ENCODE measurements around the gene ING5. TPM values are rescaled to one million over a fixed set of nuclear protein-coding genes. Genes with fewer than 3 reads are reported as not detected.

ING5 gene
- total RNA-seq, 4 donors from 2014 or later, result 37.4 to 94.3 (median 56.3) TPM

DNA sequence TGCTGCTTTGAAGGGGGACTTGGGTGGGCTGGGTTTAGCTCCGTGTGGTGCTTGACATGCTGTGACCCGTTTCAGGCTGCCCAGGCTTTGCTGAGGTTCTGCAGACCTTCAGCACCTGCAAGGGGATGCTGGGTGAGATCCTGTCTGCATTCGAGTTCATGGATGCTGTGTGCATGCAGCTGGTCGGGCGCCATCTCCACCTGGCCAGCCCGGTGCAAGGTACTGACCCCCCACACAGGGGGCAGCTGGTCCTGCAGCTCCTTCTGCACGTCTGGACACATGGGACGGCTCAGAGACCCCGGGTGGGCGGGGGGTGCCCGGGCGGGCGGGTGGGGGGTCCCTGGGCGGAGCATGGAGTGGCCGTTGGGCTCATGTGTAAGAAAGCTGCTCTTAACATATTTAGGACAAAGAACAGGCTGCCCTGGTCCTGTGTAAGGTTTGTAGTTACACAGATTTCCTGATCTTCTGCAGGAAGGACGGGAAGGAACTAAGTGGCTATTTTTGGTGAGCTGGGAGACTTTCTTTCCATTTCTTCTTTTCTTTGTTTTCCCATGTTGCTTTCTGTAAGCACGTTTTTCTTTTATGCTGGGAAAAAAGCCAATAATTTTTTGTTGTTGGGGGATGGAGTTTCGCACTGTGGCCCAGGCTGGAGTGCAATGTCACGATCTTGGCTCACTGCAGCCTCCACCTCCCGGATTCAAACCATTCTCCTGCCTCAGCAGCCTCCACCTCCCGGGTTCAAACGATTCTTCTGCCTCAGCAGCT lies 48.4 kb downstream of the ING5 start:
- Histone ChIP-seq H3K4me3 (no peak overlapping the region), H3K4me1 (no peaks in the 10 kb centered on the region), H3K9me3 (no peaks in the 10 kb centered on the region), H3K27ac (no peak overlapping the region), H3K27me3 (no peaks in the 10 kb centered on the region), H3K36me3 (peaks cover 0 to 9% (median 4%) of the 10 kb centered on the region in 4 donors)
- 83 to 86% methylated on average over 5 to 22 of the region's 22 CpGs for WGBS, 2 donors (ENCODE audit: low coverage in 1 of 2)
- TF ChIP-seq, protein P1, sequence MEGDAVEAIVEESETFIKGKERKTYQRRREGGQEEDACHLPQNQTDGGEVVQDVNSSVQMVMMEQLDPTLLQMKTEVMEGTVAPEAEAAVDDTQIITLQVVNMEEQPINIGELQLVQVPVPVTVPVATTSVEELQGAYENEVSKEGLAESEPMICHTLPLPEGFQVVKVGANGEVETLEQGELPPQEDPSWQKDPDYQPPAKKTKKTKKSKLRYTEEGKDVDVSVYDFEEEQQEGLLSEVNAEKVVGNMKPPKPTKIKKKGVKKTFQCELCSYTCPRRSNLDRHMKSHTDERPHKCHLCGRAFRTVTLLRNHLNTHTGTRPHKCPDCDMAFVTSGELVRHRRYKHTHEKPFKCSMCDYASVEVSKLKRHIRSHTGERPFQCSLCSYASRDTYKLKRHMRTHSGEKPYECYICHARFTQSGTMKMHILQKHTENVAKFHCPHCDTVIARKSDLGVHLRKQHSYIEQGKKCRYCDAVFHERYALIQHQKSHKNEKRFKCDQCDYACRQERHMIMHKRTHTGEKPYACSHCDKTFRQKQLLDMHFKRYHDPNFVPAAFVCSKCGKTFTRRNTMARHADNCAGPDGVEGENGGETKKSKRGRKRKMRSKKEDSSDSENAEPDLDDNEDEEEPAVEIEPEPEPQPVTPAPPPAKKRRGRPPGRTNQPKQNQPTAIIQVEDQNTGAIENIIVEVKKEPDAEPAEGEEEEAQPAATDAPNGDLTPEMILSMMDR (IDR thresholded peaks at IDR 0.05), result no peak
- no peak for TF ChIP-seq POLR2AphosphoS5 (IDR thresholded peaks at IDR 0.05)
- in situ Hi-C loops (cut with MboI; ENCODE audit: low pct_ligation_motif_present in 1 of 4, low pct_unique_long_range_greater_than_20kb in 1 of 4, low sequenced_read_pairs in 3 of 4), result no loop called here
- intact Hi-C loops (cut with DNase I; ENCODE audit: low total_unique reads), result no loop called here
- DNase-seq, result no peak

DNA sequence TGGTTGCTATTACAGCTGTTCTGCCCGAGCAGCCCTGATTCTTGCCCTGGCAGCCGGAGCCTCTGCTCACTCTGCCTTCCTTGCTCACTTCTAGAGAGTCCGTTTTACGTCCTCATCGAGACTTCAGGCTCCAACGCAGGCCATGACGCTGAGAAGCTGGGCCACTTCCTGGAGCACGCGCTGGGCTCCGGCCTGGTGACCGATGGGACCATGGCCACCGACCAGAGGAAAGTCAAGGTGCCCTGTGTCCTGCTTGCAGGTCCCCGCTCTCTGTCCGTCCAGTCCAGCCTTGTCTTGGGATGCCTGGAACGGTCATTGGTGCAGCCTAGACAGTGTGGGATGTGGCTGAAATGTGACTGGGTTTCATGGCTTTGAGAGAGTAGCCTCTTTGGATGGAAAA lies 49.3 kb downstream of the ING5 start:
- peaks cover 0 to 4% (median 0%) of the 10 kb centered on the region in 4 donors for H3K36me3 ChIP-seq
- DNase-seq, result no peak
- in situ Hi-C loops (cut with MboI; ENCODE audit: low pct_ligation_motif_present in 1 of 4, low pct_unique_long_range_greater_than_20kb in 1 of 4, low sequenced_read_pairs in 3 of 4) (no loop called here), intact Hi-C loops (cut with DNase I; ENCODE audit: low total_unique reads) (no loop called here)
- no peak overlapping the region for H3K4me3 ChIP-seq
- H3K4me1 ChIP-seq, result no peaks in the 10 kb centered on the region
- no peak overlapping the region for H3K27ac ChIP-seq
- no peaks in the 10 kb centered on the region for H3K27me3 ChIP-seq
- WGBS, 2 donors (ENCODE audit: low coverage in 1 of 2), result 89% methylated on average over 15 of the region's 15 CpGs; no CpG with 5 or more reads in 1 of the 2 donors
- H3K9me3 ChIP-seq, result no peaks in the 10 kb centered on the region
- TF ChIP-seq EP300 (IDR thresholded peaks at IDR 0.05; ENCODE audit: low read depth) (no peak), POLR2A (IDR thresholded peaks at IDR 0.05) (no peak), POLR2AphosphoS5 (IDR thresholded peaks at IDR 0.05) (no peak)
- TF ChIP-seq, protein P1 (IDR thresholded peaks at IDR 0.05), result no peak

DNA sequence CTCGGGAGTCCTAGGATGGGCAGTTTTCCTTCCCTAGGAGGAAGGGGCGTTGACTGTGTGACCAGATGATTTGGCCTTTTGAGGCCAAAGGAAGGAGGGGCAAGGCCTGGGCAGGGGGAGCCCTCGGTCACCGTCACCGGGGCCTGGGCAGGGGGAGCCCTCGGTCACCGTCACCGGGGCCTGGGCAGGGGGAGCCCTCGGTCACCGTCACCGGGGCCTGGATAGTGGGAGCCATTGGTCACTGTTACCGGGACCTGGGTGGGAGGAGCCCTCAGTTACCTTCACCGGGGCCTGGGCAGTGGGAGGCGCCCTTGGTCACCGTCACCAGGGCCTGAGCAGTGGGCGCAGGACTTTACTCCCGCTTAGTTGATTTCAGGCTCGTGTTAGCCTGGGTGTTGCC lies 49.9 kb downstream of the ING5 start:
- TF ChIP-seq, protein P1 (IDR thresholded peaks at IDR 0.05), result no peak
- TF ChIP-seq EP300 (IDR thresholded peaks at IDR 0.05; ENCODE audit: low read depth) (no peak), POLR2A (IDR thresholded peaks at IDR 0.05) (no peak), POLR2AphosphoS5 (IDR thresholded peaks at IDR 0.05) (no peak)
- in situ Hi-C loops (cut with MboI; ENCODE audit: low pct_ligation_motif_present in 1 of 4, low pct_unique_long_range_greater_than_20kb in 1 of 4, low sequenced_read_pairs in 3 of 4) (no loop called here), intact Hi-C loops (cut with DNase I; ENCODE audit: low total_unique reads) (no loop called here)
- H3K27me3 ChIP-seq, result no peaks in the 10 kb centered on the region
- no peak for DNase-seq
- no peaks in the 10 kb centered on the region for H3K9me3 ChIP-seq
- H3K27ac ChIP-seq, result no peak overlapping the region
- no peaks in the 10 kb centered on the region for H3K36me3 ChIP-seq
- no peaks in the 10 kb centered on the region for H3K4me1 ChIP-seq
- 96% methylated on average over 16 of the region's 18 CpGs; no CpG with 5 or more reads in 1 of the 2 donors for WGBS, 2 donors (ENCODE audit: low coverage in 1 of 2)
- H3K4me3 ChIP-seq, result no peak overlapping the region

DNA sequence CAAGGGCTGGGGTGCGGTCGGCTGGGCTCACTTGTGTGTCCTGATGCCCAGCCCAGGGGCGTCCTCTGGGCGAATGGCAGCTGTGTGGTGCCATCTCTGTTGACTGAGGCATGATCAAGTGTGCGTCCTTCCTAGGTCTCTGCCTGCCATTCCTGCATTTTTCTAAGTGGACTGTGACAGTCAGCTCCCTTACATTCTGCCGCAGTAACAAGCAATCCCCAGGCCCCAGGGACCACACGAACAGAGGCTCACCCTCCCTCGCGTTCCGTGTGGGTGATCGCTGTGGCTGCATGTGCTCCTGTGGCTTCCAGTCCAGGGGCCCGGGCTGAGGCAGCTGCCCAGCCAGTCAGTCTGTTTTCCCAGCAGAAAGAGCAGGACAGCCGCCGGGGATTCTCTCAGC lies 50.4 kb downstream of the ING5 start:
- H3K4me1 ChIP-seq, result no peaks in the 10 kb centered on the region
- 92% methylated on average over 12 of the region's 14 CpGs; no CpG with 5 or more reads in 1 of the 2 donors for WGBS, 2 donors (ENCODE audit: low coverage in 1 of 2)
- H3K36me3 ChIP-seq, result no peaks in the 10 kb centered on the region
- DNase-seq, result no peak
- TF ChIP-seq, protein P1 (IDR thresholded peaks at IDR 0.05), result no peak
- TF ChIP-seq POLR2AphosphoS5 (IDR thresholded peaks at IDR 0.05), result no peak
- TF ChIP-seq EP300 (IDR thresholded peaks at IDR 0.05; ENCODE audit: low read depth), result no peak
- no peak for TF ChIP-seq POLR2A (IDR thresholded peaks at IDR 0.05)
- in situ Hi-C loops (cut with MboI; ENCODE audit: low pct_ligation_motif_present in 1 of 4, low pct_unique_long_range_greater_than_20kb in 1 of 4, low sequenced_read_pairs in 3 of 4), result no loop called here
- H3K9me3 ChIP-seq, result no peaks in the 10 kb centered on the region
- H3K27ac ChIP-seq, result no peak overlapping the region
- H3K27me3 ChIP-seq, result no peaks in the 10 kb centered on the region
- intact Hi-C loops (cut with DNase I; ENCODE audit: low total_unique reads), result no loop called here
- no peak overlapping the region for H3K4me3 ChIP-seq

Measured in transverse colon (tissue), 4 donors.